GM12801 (cell line): ENCODE measurements around the gene BMF.

Experiments used
- TF ChIP-seq, protein P1 (sequence below): IDR thresholded peaks from one replicate; pipeline ENCODE4 v1.5.1; 2011; ENCODE audit warnings: control low read depth; ENCODE audit not compliant: insufficient read length; ENCODE audit errors: extremely low read depth

BMF gene

DNA sequence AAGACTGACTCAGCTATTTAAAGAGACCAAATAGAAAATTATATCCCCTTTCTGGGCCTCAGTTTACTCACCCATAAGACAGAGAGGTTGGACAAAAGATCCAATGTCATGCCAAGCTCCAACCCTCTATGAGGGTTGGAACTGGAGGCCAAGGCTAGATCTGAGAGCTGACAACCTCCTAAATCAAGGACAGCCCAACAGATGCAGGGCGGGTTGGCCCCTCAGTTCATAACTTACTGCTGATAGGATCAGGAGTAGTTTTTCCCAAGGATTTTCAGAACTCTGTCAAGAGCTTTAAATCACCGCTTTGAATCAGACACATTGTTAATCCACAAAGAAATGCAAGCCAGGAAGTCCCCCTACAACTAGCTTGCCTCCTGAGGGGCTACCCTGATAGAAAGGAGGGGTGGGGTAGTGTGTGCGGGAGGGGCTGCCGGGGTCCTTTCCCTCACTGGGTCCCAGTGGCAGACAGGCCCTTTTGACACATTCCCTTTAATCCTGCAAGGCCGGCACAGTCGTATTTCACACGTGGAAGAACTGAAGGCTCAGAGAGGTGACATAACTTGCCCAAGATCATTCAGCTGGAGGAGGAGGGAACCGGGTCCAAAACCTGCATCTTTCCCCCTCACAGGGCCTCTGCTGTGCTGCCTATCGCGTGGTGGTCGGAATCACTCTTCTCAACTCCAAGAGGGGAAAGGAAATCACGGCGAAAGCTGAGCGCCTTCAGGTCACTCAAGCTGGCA is 21.4 kb downstream of the BMF start:
- TF ChIP-seq, protein P1, sequence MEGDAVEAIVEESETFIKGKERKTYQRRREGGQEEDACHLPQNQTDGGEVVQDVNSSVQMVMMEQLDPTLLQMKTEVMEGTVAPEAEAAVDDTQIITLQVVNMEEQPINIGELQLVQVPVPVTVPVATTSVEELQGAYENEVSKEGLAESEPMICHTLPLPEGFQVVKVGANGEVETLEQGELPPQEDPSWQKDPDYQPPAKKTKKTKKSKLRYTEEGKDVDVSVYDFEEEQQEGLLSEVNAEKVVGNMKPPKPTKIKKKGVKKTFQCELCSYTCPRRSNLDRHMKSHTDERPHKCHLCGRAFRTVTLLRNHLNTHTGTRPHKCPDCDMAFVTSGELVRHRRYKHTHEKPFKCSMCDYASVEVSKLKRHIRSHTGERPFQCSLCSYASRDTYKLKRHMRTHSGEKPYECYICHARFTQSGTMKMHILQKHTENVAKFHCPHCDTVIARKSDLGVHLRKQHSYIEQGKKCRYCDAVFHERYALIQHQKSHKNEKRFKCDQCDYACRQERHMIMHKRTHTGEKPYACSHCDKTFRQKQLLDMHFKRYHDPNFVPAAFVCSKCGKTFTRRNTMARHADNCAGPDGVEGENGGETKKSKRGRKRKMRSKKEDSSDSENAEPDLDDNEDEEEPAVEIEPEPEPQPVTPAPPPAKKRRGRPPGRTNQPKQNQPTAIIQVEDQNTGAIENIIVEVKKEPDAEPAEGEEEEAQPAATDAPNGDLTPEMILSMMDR = no peak

DNA sequence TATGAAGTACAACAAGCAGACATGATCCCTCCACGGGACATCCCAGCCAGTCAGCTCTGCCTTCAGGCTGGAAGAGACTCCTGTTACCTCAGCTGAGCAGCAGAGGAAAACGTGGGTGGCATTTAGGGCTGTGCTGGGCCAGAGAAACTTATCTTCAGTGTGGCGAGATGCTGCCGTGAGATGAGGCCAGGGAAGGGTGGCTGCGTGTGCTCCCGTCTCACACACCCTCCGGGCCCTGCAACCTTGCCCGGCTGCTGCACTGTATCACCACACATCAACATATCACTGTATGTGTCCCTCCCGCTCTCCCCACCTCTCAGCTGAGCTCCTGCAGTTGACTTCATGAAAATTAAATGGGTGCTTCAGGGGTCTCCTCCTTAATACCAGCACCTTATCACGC is 23.4 kb downstream of the BMF start:
- TF ChIP-seq, protein P1 = no peak

DNA sequence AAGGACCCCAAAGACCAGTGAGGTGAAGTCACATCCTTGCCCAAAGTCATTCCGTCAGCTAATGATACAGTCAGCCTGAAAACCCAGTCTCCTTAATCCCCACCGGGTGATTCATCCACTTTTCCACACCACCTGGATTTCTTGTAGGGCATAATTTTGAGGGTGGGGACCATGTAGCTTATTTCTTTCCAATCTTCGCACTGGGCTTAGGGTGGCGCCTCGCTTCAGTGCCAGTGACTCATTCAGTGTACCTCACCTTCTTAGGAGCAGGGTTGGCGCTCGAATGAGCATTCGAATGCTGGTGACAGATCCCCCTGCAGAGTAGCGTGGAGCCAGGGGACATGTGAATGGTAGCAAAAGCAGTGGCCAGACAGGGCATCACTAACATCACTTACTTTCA is 24.0 kb downstream of the BMF start:
- TF ChIP-seq, protein P1 = no peak

DNA sequence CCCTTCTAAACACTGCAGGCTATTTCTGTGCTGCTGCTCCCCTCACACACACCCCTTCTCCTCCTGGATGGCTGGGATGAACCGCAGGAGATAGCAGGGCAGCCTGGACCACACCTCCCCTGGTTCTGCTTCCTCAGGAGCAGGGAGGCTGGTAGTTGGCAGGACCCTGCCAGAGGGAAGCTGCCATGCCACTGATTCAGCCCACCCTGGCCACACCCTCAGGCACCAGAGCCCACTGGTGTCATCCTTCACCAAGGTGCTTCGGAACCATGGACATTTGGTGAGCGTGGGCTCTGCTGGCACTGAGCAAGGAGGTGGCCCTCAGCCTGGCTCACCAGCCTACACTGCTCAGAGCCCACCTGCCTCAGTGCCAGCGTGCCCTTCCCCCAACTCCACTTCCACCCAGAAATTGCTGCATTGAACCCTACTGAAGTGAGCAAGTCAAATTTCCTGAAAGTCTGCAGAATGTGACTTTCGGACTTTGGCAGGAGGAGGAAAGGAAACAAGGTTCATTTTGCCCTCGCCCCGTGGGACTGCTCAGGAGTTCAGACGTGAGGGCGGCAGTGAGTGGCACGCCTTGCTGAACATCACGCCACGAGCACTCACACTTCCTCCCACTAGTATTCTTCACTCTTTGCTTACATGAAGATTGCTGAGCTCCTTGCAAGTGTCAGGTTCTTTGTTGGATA is 26.3 kb downstream of the BMF start:
- TF ChIP-seq, protein P1 = no peak

DNA sequence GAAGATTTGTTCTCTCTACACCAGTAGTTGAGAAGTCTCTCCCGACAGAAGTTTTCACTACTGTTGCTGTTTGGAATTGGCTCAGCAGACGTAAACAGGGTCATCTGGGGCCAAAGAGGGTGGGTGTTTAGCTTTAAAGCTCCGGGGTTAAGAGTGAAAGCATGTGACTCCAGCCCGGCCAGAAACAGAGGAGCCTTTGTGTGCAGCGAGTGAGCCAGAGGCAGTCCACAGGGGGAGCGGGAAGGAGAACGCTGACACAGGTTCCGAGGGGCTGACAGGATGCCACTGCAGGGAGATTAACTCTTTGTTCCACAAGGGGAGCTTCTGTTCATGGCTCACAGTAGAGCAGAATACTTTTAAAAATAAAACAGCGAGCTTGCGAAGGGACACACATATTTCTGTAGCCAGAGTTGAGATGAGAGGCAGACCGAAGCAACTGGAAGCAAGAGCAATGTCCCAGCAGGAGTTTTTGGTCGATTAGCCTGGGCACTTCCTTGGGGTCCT is 26.9 kb downstream of the BMF start:
- TF ChIP-seq, protein P1 = no peak

DNA sequence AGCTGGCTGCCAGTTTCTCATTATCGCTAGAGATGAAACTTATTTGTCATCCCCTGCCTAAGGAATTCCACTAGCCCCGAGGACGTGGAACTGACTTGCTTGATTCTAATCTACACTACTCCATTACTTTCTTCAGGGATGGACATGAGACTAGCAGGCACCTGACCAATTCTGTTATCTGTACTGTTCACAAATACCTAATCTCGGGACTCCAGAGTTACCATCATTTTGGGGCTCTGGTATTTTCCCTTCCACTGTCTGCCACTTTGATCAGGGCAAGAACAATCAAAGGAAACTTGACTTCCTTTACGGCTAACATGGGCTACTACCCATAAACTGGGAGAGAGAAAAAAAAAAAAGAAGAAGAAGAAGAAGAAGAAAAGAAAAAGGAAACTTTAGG is 27.8 kb downstream of the BMF start:
- TF ChIP-seq, protein P1 = no peak

DNA sequence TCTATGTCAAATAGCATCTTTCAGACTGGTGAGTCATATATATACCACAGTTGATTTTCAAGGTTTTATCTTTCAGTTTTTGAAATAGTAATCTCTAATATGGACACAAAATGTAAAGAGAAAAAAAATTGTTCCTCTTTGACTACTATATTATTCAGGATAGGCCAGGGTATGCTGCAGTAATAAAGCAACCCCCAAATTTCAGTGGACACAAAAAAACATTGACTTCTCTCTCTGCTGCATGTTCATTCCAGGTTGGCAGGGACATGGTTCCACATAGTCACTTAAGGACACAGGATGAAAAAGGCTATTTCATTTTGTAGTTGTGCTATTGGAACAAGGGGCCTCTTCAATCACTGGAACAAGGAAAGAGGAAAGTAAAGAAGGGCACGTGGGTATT is 28.6 kb downstream of the BMF start:
- TF ChIP-seq, protein P1 = no peak
